Urinary bladder (tissue), 4 donors: Measurements from ENCODE around the gene PDLIM3. TPM values are rescaled to one million over a fixed set of nuclear protein-coding genes. Genes with fewer than 3 reads are reported as not detected.
A peak's percentile ranks its signal among the peaks of the same experiment; 100 is the strongest.
"Not testable (repeated sequence)": the region's sequence is repeated elsewhere in the genome, so short reads cannot be mapped to it uniquely, and the experiment has no call there.

Source experiments
- DNase-seq: peaks from one replicate; pipeline ENCODE4 v3.0.0-alpha.2; 2015; ENCODE audit errors: extremely low spot score
- H3K27ac ChIP-seq: one replicate; pipeline ENCODE4 v1.5.1; 2013; ENCODE audit warnings: low read depth, mild to moderate bottlenecking, moderate library complexity
- H3K36me3 ChIP-seq: one replicate; pipeline ENCODE4 v1.6.1; 2013; ENCODE audit warnings: mild to moderate bottlenecking, moderate library complexity; ENCODE audit not compliant: insufficient read depth
- H3K4me1 ChIP-seq: one replicate; pipeline ENCODE4 v1.6.1; 2013; ENCODE audit warnings: mild to moderate bottlenecking, moderate library complexity; ENCODE audit not compliant: insufficient read depth
- H3K4me3 ChIP-seq: one replicate; pipeline ENCODE4 v1.5.1; 2013; ENCODE audit warnings: low read depth, low read length
- WGBS: extraction: QIAGEN DNeasy Blood & Tissue Kit; methylation state at CpG from one replicate; pipeline ENCODE4 v1.1.7; 2013; 5-methylcytosine and 5-hydroxymethylcytosine counted together
- polyA plus RNA-seq: library from polyadenylated mRNA; stranded (reverse); fragments of 200-250 nt; gene quantifications from one replicate; pipeline ENCODE4 v1.2.3, GENCODE V29; 2013
- total RNA-seq: library from RNA; depleted of rRNA; stranded (reverse); fragments of >200 nt; gene quantifications from one replicate; pipeline ENCODE4 v1.2.3, GENCODE V29; 2014
- donor health status: healthy with polysubstance abuse.
- donor health status: healthy.

Gene PDLIM3
- total and polyA plus RNA-seq, 2 donors: 358 to 456 TPM

- no peak overlapping the region for H3K4me3 ChIP-seq
- WGBS: 50% methylated on average over 3 of the region's 3 CpGs
- H3K4me1 ChIP-seq: no peaks in the 10 kb centered on the region
- H3K36me3 ChIP-seq: no peaks in the 10 kb centered on the region
- no peak for DNase-seq
- H3K27ac ChIP-seq: peak overlapping the region; percentile 72
These were observed 5.3 kb upstream of the PDLIM3 start for GRCh38 chr4:185540487-185541120.

GRCh38 chr4:185540040-185540439 is 4.7 kb upstream of the PDLIM3 start:
- Histone ChIP-seq H3K4me1 (no peaks in the 10 kb centered on the region), H3K27ac (no peak overlapping the region), H3K4me3 (no peak overlapping the region), H3K36me3 (no peaks in the 10 kb centered on the region)
- no peak for DNase-seq
- WGBS: 56% methylated on average over 8 of the region's 8 CpGs

GRCh38 chr4:185538806-185539205 is 3.5 kb upstream of the PDLIM3 start:
- Histone ChIP-seq H3K4me3 (no peak overlapping the region), H3K36me3 (no peaks in the 10 kb centered on the region), H3K4me1 (peaks cover 1% of the 10 kb centered on the region), H3K27ac (no peak overlapping the region)
- 24% methylated on average over 1 of the region's 1 CpG for WGBS
- DNase-seq: no peak

- DNase-seq: no peak
- Histone ChIP-seq H3K4me1 (peaks cover 1% of the 10 kb centered on the region), H3K36me3 (no peaks in the 10 kb centered on the region), H3K27ac (no peak overlapping the region), H3K4me3 (no peak overlapping the region)
- 13% methylated on average over 4 of the region's 4 CpGs for WGBS
These were observed 1.1 kb upstream of the PDLIM3 start for GRCh38 chr4:185536411-185536709.

- H3K36me3 ChIP-seq: no peaks in the 10 kb centered on the region
- peak overlapping the region; percentile 62 for H3K27ac ChIP-seq
- no peak for DNase-seq
- H3K4me3 ChIP-seq: peak overlapping the region; percentile 67
- WGBS: 6% methylated on average over 32 of the region's 32 CpGs
- H3K4me1 ChIP-seq: peaks cover 1% of the 10 kb centered on the region
These were observed 504 bp upstream of the PDLIM3 start for GRCh38 chr4:185535612-185536410.

DNA sequence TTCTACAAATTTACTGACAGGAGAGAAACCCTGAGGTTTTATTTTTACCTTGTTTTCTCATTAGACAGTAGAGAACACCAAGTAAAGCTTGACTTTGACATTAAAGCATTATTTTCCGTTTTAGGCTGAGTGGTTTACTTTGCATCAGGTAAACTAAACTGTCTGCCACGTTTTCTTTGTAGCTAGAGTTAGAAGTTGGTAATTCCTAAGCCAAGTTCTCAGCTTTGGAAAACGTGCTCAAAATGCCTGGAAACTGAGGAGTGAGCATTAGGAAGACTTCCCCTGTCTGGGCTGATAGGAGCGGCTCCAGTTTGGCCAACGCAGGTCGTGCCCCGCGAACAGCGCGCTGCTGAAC is 819 bp downstream of the PDLIM3 start:
- WGBS: 2% methylated on average over 10 of the region's 10 CpGs
- Histone ChIP-seq H3K36me3 (no peaks in the 10 kb centered on the region), H3K27ac (peak overlapping the region; percentile 89), H3K4me1 (peaks cover 1% of the 10 kb centered on the region), H3K4me3 (peak overlapping the region; percentile 67)
- DNase-seq: no peak

- H3K4me1 ChIP-seq: peaks cover 1% of the 10 kb centered on the region
- no peaks in the 10 kb centered on the region for H3K36me3 ChIP-seq
- H3K4me3 ChIP-seq: peak overlapping the region; percentile 2
- WGBS: 56% methylated on average over 6 of the region's 6 CpGs
- DNase-seq: no peak
- no peak overlapping the region for H3K27ac ChIP-seq
These were observed 2.4 kb downstream of the PDLIM3 start for GRCh38 chr4:185532795-185533324.

GRCh38 chr4:185532293-185532692 is 3.0 kb downstream of the PDLIM3 start:
- Histone ChIP-seq H3K27ac (no peak overlapping the region), H3K4me1 (peaks cover 1% of the 10 kb centered on the region), H3K4me3 (peak overlapping the region; percentile 2), H3K36me3 (no peaks in the 10 kb centered on the region)
- 44% methylated on average over 7 of the region's 7 CpGs for WGBS
- no peak for DNase-seq

DNA sequence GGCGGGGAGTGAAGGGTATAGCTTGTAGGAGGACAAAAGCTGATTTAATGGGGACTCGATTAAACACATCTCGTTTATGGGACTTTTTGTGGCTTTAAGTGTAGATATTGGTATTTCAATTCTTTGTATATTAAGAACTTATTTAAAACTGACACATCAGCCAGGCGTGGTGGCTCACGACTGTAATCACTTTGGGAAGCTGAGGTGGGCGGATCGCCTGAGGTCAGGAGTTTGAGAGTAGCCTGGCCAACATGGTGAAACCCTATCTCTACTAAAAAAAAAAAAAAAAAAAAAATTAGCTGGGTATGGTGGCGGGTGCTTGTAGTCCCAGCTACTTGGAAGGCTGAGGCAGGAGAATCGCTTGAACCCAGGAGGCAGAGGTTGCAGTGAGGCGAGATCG is 3.7 kb downstream of the PDLIM3 start:
- H3K4me1 ChIP-seq, H3K4me3 ChIP-seq, DNase-seq, H3K27ac ChIP-seq, H3K36me3 ChIP-seq: not testable (repeated sequence)
- 72% methylated on average over 11 of the region's 11 CpGs for WGBS

DNA sequence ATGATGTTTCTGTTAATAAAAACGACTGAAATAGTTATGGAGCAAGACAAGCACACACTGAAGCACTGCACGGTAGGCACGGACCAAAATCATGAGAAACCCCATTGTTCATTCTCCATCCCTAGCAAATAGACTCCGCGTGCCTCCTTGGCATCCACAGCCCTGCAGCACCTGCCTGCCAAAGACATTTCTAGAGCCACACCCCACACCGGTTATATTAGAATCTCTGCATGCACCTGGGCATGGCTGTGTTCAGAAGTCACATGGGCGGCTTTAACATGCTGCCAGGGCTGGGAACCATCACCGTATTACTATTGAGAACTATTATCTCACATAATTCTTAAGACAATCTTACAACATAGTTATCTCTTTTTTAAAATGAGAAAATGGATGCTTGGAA is 5.9 kb downstream of the PDLIM3 start:
- Histone ChIP-seq H3K4me3 (no peak overlapping the region), H3K36me3 (no peaks in the 10 kb centered on the region), H3K4me1 (no peaks in the 10 kb centered on the region), H3K27ac (no peak overlapping the region)
- 53% methylated on average over 8 of the region's 8 CpGs for WGBS
- no peak for DNase-seq

DNA sequence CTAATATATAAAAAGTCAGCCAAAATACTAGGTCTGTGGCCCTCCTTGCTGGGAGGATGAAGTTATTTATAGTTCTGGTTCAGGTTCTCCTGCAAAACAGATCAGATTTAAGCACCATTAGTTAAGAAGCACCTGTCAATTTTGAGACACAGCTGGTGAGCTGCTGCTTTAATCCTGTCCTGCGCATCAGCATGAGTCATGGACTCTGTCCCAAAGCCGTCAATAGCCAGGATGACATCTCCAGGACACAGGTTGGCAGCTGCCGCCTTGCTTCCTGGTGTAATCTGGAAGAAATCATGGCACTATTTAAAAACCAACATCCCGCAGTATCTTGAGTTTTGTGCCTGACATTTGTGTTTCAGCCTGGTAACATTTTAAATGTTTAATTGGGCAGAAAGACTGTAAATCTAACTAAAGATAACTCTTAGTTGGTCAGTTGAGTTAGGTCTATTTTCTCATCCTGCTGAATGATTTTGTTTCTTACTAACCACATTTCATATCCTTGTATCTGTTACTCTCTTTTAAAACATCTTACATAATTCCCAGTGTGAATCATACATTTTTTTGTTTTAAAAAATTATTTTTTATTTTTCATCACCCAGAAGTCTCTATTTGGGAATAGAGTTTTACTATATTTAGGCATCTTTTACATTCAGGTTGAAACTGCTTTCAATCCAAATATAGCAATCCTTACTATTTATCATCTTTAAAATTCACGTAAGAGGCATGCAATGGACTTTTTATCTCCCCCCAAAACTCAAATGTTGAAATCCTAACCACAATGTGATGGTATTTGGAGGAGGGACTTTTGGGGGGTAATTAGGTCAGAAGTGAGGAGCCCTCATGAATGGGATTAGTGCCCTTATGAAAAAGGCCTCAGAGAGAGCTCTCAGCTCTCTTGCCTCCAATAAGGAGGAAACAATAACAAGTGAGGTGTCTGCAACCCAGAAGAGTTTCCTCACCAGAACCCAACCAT is 10.1 kb downstream of the PDLIM3 start:
- Histone ChIP-seq H3K36me3 (no peaks in the 10 kb centered on the region), H3K27ac (no peak overlapping the region), H3K4me3 (no peak overlapping the region), H3K4me1 (no peaks in the 10 kb centered on the region)
- 80% methylated on average over 5 of the region's 5 CpGs for WGBS
- DNase-seq: no peak

DNA sequence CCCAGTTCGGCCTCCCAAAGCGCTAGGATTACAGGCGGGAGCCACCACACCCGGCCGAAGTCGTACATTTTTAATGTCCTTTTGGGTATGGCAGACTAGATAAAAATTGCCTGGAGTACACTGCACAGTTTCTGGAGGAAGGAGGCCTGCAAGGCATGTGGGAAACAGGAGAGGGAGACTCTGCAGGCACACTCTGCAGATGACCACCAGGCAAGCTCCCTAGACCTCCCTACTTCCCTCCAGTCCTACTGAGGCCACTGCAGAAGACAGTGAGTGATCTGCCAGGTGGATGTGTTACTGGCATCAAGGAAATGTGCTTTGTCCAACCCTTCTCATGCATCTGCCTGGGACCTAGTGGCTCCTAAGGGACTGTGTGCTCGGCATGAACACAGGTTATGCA is 11.4 kb downstream of the PDLIM3 start:
- 88% methylated on average over 7 of the region's 7 CpGs for WGBS
- no peak for DNase-seq
- H3K4me1 ChIP-seq: no peaks in the 10 kb centered on the region
- no peaks in the 10 kb centered on the region for H3K36me3 ChIP-seq
- no peak overlapping the region for H3K4me3 ChIP-seq
- no peak overlapping the region for H3K27ac ChIP-seq

GRCh38 chr4:185522451-185522850 is 12.9 kb downstream of the PDLIM3 start:
- Histone ChIP-seq H3K36me3 (no peaks in the 10 kb centered on the region), H3K27ac (no peak overlapping the region), H3K4me1 (no peaks in the 10 kb centered on the region), H3K4me3 (no peak overlapping the region)
- DNase-seq: no peak
- whole genome bisulfite sequencing: 72% methylated on average over 2 of the region's 2 CpGs
